OCI-LY1 (cell line): ENCODE data around the gene SNX14.

Experiments used
- EZH2 ChIP-seq: fragments of 200-600 bp; sonication (generic), shearing (Covaris generic); IDR thresholded peaks from 2 replicates; pipeline ENCODE4 v1.8.0; 2017; ENCODE audit warnings: borderline replicate concordance, mixed run types, mild to moderate bottlenecking, antibody characterized with exemption, low read length, moderate library complexity, mixed read lengths
- TF ChIP-seq, protein P1 (sequence below): fragments of 200-600 bp; sonication (generic), shearing (Covaris generic); IDR thresholded peaks from 2 replicates; pipeline ENCODE4 v1.5.1; 2017; ENCODE audit warnings: mild to moderate bottlenecking, antibody characterized with exemption, low read length, moderate library complexity, mixed read lengths

DNA sequence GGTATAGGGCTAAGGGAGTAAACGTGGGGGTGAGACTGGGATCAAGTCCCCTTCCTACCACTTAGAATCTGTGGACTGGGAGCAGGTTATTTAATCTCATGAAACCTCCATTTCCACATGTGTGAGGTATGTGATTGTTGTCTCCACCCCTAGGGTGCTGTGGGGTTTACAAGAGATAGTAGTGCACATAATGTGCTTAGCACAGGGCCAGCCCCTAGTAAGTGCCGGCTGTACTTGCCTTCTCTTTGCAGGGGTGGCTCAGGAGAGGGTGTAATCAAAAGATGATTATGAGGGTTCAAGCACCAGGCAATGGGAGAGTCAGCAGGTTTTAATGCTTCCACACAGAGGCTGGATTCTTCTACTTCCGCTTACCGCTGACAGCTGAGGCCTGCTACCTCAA is 136.9 kb downstream of the SNX14 start:
- TF ChIP-seq, protein P1, sequence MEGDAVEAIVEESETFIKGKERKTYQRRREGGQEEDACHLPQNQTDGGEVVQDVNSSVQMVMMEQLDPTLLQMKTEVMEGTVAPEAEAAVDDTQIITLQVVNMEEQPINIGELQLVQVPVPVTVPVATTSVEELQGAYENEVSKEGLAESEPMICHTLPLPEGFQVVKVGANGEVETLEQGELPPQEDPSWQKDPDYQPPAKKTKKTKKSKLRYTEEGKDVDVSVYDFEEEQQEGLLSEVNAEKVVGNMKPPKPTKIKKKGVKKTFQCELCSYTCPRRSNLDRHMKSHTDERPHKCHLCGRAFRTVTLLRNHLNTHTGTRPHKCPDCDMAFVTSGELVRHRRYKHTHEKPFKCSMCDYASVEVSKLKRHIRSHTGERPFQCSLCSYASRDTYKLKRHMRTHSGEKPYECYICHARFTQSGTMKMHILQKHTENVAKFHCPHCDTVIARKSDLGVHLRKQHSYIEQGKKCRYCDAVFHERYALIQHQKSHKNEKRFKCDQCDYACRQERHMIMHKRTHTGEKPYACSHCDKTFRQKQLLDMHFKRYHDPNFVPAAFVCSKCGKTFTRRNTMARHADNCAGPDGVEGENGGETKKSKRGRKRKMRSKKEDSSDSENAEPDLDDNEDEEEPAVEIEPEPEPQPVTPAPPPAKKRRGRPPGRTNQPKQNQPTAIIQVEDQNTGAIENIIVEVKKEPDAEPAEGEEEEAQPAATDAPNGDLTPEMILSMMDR: no peak
- TF ChIP-seq EZH2: no peak
